Measurements from ENCODE around the gene LPCAT3.

DNA sequence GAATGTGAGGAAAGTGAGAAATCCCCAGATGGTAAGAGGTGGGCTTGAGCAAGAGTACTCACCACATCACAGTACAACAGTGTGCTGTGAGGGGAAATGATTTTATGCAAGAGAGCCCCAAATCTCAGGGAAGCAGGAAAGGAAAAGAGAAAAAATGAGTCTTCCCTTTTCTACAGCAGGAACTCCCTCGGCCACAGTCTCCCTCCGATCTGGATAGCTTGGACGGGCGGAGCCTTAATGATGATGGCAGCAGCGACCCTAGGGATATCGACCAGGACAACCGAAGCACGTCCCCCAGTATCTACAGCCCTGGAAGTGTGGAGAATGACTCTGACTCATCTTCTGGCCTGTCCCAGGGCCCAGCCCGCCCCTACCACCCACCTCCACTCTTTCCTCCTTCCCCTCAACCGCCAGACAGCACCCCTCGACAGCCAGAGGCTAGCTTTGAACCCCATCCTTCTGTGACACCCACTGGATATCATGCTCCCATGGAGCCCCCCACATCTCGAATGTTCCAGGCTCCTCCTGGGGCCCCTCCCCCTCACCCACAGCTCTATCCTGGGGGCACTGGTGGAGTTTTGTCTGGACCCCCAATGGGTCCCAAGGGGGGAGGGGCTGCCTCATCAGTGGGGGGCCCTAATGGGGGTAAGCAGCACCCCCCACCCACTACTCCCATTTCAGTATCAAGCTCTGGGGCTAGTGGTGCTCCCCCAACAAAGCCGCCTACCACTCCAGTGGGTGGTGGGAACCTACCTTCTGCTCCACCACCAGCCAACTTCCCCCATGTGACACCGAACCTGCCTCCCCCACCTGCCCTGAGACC lies 82.7 kb downstream of the LPCAT3 start:
- TF ChIP-seq POLR2AphosphoS5 (IDR thresholded peaks at IDR 0.05; ENCODE audit: low read depth, low read length) (no peak), CTCF (IDR thresholded peaks at IDR 0.05) (no peak), REST (IDR thresholded peaks at IDR 0.05; ENCODE audit: insufficient read depth in 1 of 2, low read depth in 2 of 2, low read length in 1 of 2) (no peak), SIN3A (IDR thresholded peaks at IDR 0.05; ENCODE audit: borderline replicate concordance, insufficient read depth, low read depth, low read length) (no peak)

Data from Panc1 (cell line).